H1 (cell line): ENCODE data around the gene FAM43B. TPM values are rescaled to one million over a fixed set of nuclear protein-coding genes. Genes with fewer than 3 reads are reported as not detected.

Experiments
- CTCF ChIA-PET: fragments of 300-600 bp; sonication (Branson Sonifier 250); formaldehyde crosslinking; loops from one replicate; lab custom pipeline; 2021; ENCODE audit not compliant: partially characterized antibody; lab: Charles Lee
- POLR2A ChIA-PET: fragments of 300-600 bp; sonication (Branson Sonifier 250); formaldehyde crosslinking; loops from one replicate; lab custom pipeline; 2021; ENCODE audit warnings: inconsistent platforms; ENCODE audit not compliant: partially characterized antibody; lab: Charles Lee
- DNase-seq, 2 experiments: peaks; one replicate each; pipeline versions ENCODE4 v3.0.0 to v3.0.0-alpha.2; 2010 to 2022; ENCODE audit warnings: low spot score in 2 of 2, low read depth in 1 of 2, mixed read lengths in 1 of 2
- FAIRE-seq: peaks from 2 replicates; lab custom pipeline; 2011; peaks lifted over from hg19 to GRCh38; lab: Jason Lieb, UNC
- H2AFZ ChIP-seq: 2 replicates; pipeline ENCODE4 v1.8.1; 2012; ENCODE audit warnings: low read length, inconsistent platforms
- H2AK5ac ChIP-seq: 2 replicates; pipeline ENCODE4 v1.6.1; 2013; ENCODE audit warnings: low read depth, low read length
- H2BK120ac ChIP-seq: replicated peaks from 2 replicates; pipeline ENCODE3; 2013; ENCODE audit warnings: low read depth, low read length, inconsistent platforms
- H2BK12ac ChIP-seq: 2 replicates; pipeline ENCODE4 v1.6.1; 2013; ENCODE audit warnings: low read depth, low read length
- H2BK15ac ChIP-seq: 2 replicates; pipeline ENCODE4 v1.6.1; 2013; ENCODE audit warnings: low read length
- H2BK20ac ChIP-seq: 2 replicates; pipeline ENCODE4 v1.6.1; 2013; ENCODE audit warnings: low read length
- H2BK5ac ChIP-seq: 2 replicates; pipeline ENCODE4 v1.6.1; 2013; ENCODE audit warnings: low read depth, low read length
- H3K14ac ChIP-seq: 2 replicates; pipeline ENCODE4 v1.6.1; 2013; ENCODE audit warnings: inconsistent platforms; ENCODE audit not compliant: insufficient read length
- H3K18ac ChIP-seq: 2 replicates; pipeline ENCODE4 v1.6.1; 2013; ENCODE audit warnings: low read length; ENCODE audit errors: extremely low read depth
- H3K23ac ChIP-seq: 2 replicates; pipeline ENCODE4 v1.6.1; 2013; ENCODE audit warnings: inconsistent platforms; ENCODE audit not compliant: insufficient read length
- H3K23me2 ChIP-seq: 2 replicates; pipeline ENCODE4 v1.6.1; 2013; ENCODE audit warnings: low read depth, low read length
- H3K27ac ChIP-seq: 2 replicates; pipeline ENCODE4 v1.6.1; 2011; ENCODE audit warnings: low read depth, low read length, inconsistent platforms
- H3K27me3 ChIP-seq, 4 experiments: replicated peaks in 1 of 4; 1 replicate in 1 of 4; 2 replicates in 3 of 4; pipeline versions ENCODE4 v1.6.1 to v1.8.1; 2011 to 2013; ENCODE audit warnings: low read length in 3 of 4, mild to moderate bottlenecking in 3 of 4, inconsistent platforms in 2 of 4, mixed read lengths in 2 of 4, moderate library complexity in 1 of 4; ENCODE audit not compliant: control insufficient read depth in 3 of 4, insufficient read depth in 3 of 4; ENCODE audit errors: extremely low read depth in 1 of 4
- H3K36me3 ChIP-seq, 4 experiments: 2 replicates each; pipeline versions ENCODE4 v1.6.1 to v1.8.1; 2011 to 2013; ENCODE audit warnings: mild to moderate bottlenecking in 4 of 4, low read length in 3 of 4, moderate library complexity in 2 of 4, control low read depth in 1 of 4, inconsistent platforms in 1 of 4; ENCODE audit not compliant: insufficient read depth in 4 of 4, control insufficient read depth in 2 of 4
- H3K4ac ChIP-seq: replicated peaks from 2 replicates; pipeline ENCODE3; 2013; ENCODE audit warnings: low read length, low read depth, mixed read lengths, inconsistent platforms; ENCODE audit not compliant: insufficient read length
- H3K4me1 ChIP-seq, 4 experiments: replicated peaks in 1 of 4; 1 replicate in 1 of 4; 2 replicates in 3 of 4; pipeline versions ENCODE4 v1.6.1 to v1.8.1; 2011 to 2013; ENCODE audit warnings: low read length in 3 of 4, inconsistent platforms in 2 of 4, mixed read lengths in 1 of 4; ENCODE audit not compliant: insufficient read depth in 4 of 4, control insufficient read depth in 3 of 4
- H3K4me2 ChIP-seq, 2 experiments: 2 replicates each; pipeline versions ENCODE4 v1.6.1 to v1.8.1; 2011 to 2013; ENCODE audit warnings: low read depth in 2 of 2, low read length in 2 of 2, control low read depth in 1 of 2, inconsistent platforms in 1 of 2, mild to moderate bottlenecking in 1 of 2; ENCODE audit not compliant: insufficient read depth in 1 of 2
- H3K4me3 ChIP-seq, 4 experiments: fragments of 200-600, 300-600 bp in 1 of 4; sonication (generic), shearing (Covaris generic), sonication (Bioruptor Twin) in 1 of 4; 2 replicates each; pipeline versions ENCODE4 v1.5.1 to v1.8.1; 2011 to 2016; ENCODE audit warnings: low read length in 4 of 4, low read depth in 3 of 4, control low read depth in 2 of 4, inconsistent platforms in 2 of 4, mild to moderate bottlenecking in 2 of 4, mixed read lengths in 1 of 4, moderate library complexity in 1 of 4; ENCODE audit not compliant: insufficient read depth in 2 of 4; ENCODE audit errors: extremely low read depth in 1 of 4
- H3K56ac ChIP-seq: replicated peaks from 2 replicates; pipeline ENCODE3; 2013; ENCODE audit warnings: low read depth, mild to moderate bottlenecking, mixed read lengths, low read length, inconsistent platforms; ENCODE audit not compliant: insufficient read length
- H3K79me1 ChIP-seq: 2 replicates; pipeline ENCODE4 v1.6.1; 2013; ENCODE audit warnings: low read depth, low read length, control low read depth
- H3K79me2 ChIP-seq, 2 experiments: 2 replicates each; pipeline versions ENCODE4 v1.6.1 to v1.8.1; 2012 to 2013; ENCODE audit warnings: low read length in 2 of 2, mild to moderate bottlenecking in 2 of 2, inconsistent platforms in 1 of 2; ENCODE audit not compliant: insufficient read depth in 2 of 2, control insufficient read depth in 1 of 2
- H3K9ac ChIP-seq, 4 experiments: replicated peaks in 1 of 4; 1 replicate in 1 of 4; 2 replicates in 3 of 4; pipeline versions ENCODE4 v1.6.1 to v1.8.1; 2011 to 2013; ENCODE audit warnings: low read depth in 3 of 4, low read length in 3 of 4, control low read depth in 2 of 4, mild to moderate bottlenecking in 2 of 4, moderate library complexity in 2 of 4, inconsistent platforms in 1 of 4; ENCODE audit errors: extremely low read depth in 1 of 4
- H3K9me3 ChIP-seq, 2 experiments: 2 replicates each; pipeline versions ENCODE4 v1.6.1 to v1.8.1; 2012 to 2013; ENCODE audit warnings: mild to moderate bottlenecking in 2 of 2, moderate library complexity in 2 of 2, control low read depth in 1 of 2, inconsistent platforms in 1 of 2, low read depth in 1 of 2, low read length in 1 of 2, mixed read lengths in 1 of 2; ENCODE audit not compliant: insufficient read depth in 2 of 2
- H4K20me1 ChIP-seq, 2 experiments: replicated peaks in 1 of 2; 2 replicates each; pipeline versions ENCODE3 to v1.8.1; 2011 to 2013; ENCODE audit warnings: inconsistent platforms in 2 of 2, low read length in 2 of 2, mild to moderate bottlenecking in 1 of 2; ENCODE audit not compliant: insufficient read depth in 2 of 2, control insufficient read depth in 1 of 2
- H4K5ac ChIP-seq: 2 replicates; pipeline ENCODE4 v1.6.1; 2013; ENCODE audit warnings: low read length, low read depth, mixed read lengths, inconsistent platforms; ENCODE audit not compliant: insufficient read length
- H4K8ac ChIP-seq: 2 replicates; pipeline ENCODE4 v1.8.0; 2013; ENCODE audit warnings: mild to moderate bottlenecking, moderate library complexity, low read length, inconsistent platforms; ENCODE audit not compliant: insufficient read depth; ENCODE audit errors: extremely low read depth
- H4K91ac ChIP-seq: replicated peaks from 2 replicates; pipeline ENCODE3; 2013; ENCODE audit warnings: low read length, mixed read lengths, inconsistent platforms; ENCODE audit not compliant: insufficient read length
- BCL11A ChIP-seq, 2 experiments: IDR thresholded peaks; one replicate each; pipeline ENCODE4 v1.6.1; 2011; ENCODE audit warnings: low read depth in 2 of 2, low read length in 2 of 2, mild to moderate bottlenecking in 2 of 2
- BRCA1 ChIP-seq: IDR thresholded peaks from 2 replicates; pipeline ENCODE4 v1.6.1; 2012; ENCODE audit warnings: low read depth, low read length, improper control_type of control experiment
- CBX5 ChIP-seq: fragments of 300-800, 300-1000 bp; sonication (generic); IDR thresholded peaks from 2 replicates; pipeline ENCODE4 v1.7.1; 2016; ENCODE audit warnings: antibody characterized with exemption, low read length, low read depth
- EP300 ChIP-seq, 2 experiments: IDR thresholded peaks; 1 replicate in 1 of 2; 2 replicates in 1 of 2; pipeline ENCODE4 v1.6.1; 2011 to 2012; ENCODE audit warnings: low read depth in 2 of 2, low read length in 2 of 2, mild to moderate bottlenecking in 2 of 2, borderline replicate concordance in 1 of 2, inconsistent platforms in 1 of 2, moderate library complexity in 1 of 2
- EZH2 ChIP-seq: fragments of 200-600 bp; sonication (generic); IDR thresholded peaks from 2 replicates; pipeline ENCODE4 v1.7.1; 2012; ENCODE audit warnings: low read depth, mild to moderate bottlenecking, moderate library complexity, low read length, inconsistent platforms; ENCODE audit not compliant: severe bottlenecking
- GTF2F1 ChIP-seq: IDR thresholded peaks from 2 replicates; pipeline ENCODE4 v1.6.1; 2012; ENCODE audit warnings: low read depth, low read length, improper control_type of control experiment, borderline replicate concordance
- SIN3A ChIP-seq, 2 experiments: IDR thresholded peaks in 1 of 2; conservative IDR thresholded peaks in 1 of 2; 2 replicates each; pipeline ENCODE4 v1.6.1; 2011 to 2012; ENCODE audit warnings: low read length in 2 of 2, improper control_type of control experiment in 1 of 2, low read depth in 1 of 2, mild to moderate bottlenecking in 1 of 2
- SRF ChIP-seq: IDR thresholded peaks from 2 replicates; pipeline ENCODE4 v1.6.1; 2011; ENCODE audit warnings: mild to moderate bottlenecking, low read depth, low read length, moderate library complexity
- WGBS, 2 experiments: shearing (Covaris generic) in 1 of 2; methylation state at CpG; one replicate each; pipeline versions ENCODE4 v1.1.6 to v1.1.7; 2013 to 2015; ENCODE audit warnings: low lambda C conversion rate in 2 of 2, mixed read lengths in 2 of 2, inconsistent platforms in 1 of 2, low coverage in 1 of 2, missing lambda C conversion rate in 1 of 2; ENCODE audit not compliant: insufficient replicate concordance in 2 of 2, insufficient coverage in 1 of 2, insufficient read length in 1 of 2; ENCODE audit errors: extremely low coverage in 1 of 2, missing lambda C conversion rate in 1 of 2; 5-methylcytosine and 5-hydroxymethylcytosine counted together
- polyA plus RNA-seq, 7 experiments: library from polyadenylated mRNA; depleted of rRNA in 3 of 7; stranded (reverse) in 5 of 7; unstranded in 2 of 7; fragments of >200 nt in 5 of 7; fragments of 200-250 nt in 2 of 7; gene quantifications; 1 replicate in 5 of 7; 2 replicates in 1 of 7; 4 replicates in 1 of 7; pipeline versions ENCODE4 v1.2.1 to v1.2.3, GENCODE V29; 2011 to 2013; ENCODE audit warnings: missing spikeins in 2 of 7, mixed read lengths in 2 of 7
- total RNA-seq: library from RNA; stranded (reverse); fragmentation: NEBNext Ultra II Directional; extraction: Animal tissue kit (Norgen Biotek cat#: 25700); gene quantifications from 2 replicates; pipeline ENCODE4 v1.2.1, GENCODE V29; 2021
- TF ChIP-seq, protein P1 (sequence below): IDR thresholded peaks from 2 replicates; pipeline ENCODE4 v1.6.1; 2012; ENCODE audit warnings: inconsistent platforms

The FAM43B gene
- total and polyA plus RNA-seq, 2 of the 8 experiments (the other 6 are each of a cell fraction or from before 2014, with no cell fraction given): 0.88 to 2.2 TPM

GRCh38 chr1:20575541-20576336, 23.4 kb downstream of the FAM43B start:
- Histone ChIP-seq H3K4me1 (peaks cover 0 to 2% (median 0%) of the 10 kb centered on the region in 4 experiments; a peak in 2 of 7 replicates), H3K4me3 (no peak overlapping the region), H3K79me2 (no peaks in the 10 kb centered on the region), H2AK5ac (no peak overlapping the region), H3K79me1 (no peaks in the 10 kb centered on the region), H3K23ac (no peak overlapping the region), H3K4ac (no peak overlapping the region), H3K9me3 (peaks cover 3 to 4% of the 10 kb centered on the region in 2 experiments; a peak in 1 of 4 replicates), H3K18ac (peak overlapping the region; percentile 51; the same call in 1 of the 2 replicates), H4K20me1 (no peaks in the 10 kb centered on the region), H3K23me2 (no peaks in the 10 kb centered on the region), H2BK15ac (no peak overlapping the region), H4K8ac (no peak overlapping the region), H3K27me3 (peaks cover 0 to 6% (median 0%) of the 10 kb centered on the region in 4 experiments; a peak in 1 of 7 replicates), H2BK5ac (peak overlapping the region; percentile 53; the same call in 1 of the 2 replicates), H2BK120ac (peak overlapping the region; percentile 40), H2AFZ (peak overlapping the region; percentile 59; the same call in 1 of the 2 replicates), H2BK20ac (no peak overlapping the region; the same call in 1 of the 2 replicates), H3K9ac (no peak overlapping the region), H3K36me3 (no peaks in the 10 kb centered on the region), H3K27ac (no peak overlapping the region), H4K5ac (peak overlapping the region; percentile 60), H3K4me2 (no peak overlapping the region), H4K91ac (peak overlapping the region; percentile 52), H3K56ac (no peak overlapping the region), H2BK12ac (no peak overlapping the region), H3K14ac (no peak overlapping the region)
- ChIA-PET POLR2A (interaction anchor here (0.7 to 2.3 kb wide), 4 partner anchors 58 to 66 kb away, joined by 3 to 13 read pairs (median 4); partner anchors contain the start of gene PINK1), CTCF (interaction anchor here (0.7 to 7.5 kb wide), 31 partner anchors 10 to 1564 kb away, joined by 3 to 85 read pairs (median 6); partner anchors contain the start of genes CDA, FAM43B and PINK1)
- 81% methylated on average over 9 of the region's 10 CpGs; no CpG with 5 or more reads in 1 of the 2 experiments for WGBS, 2 experiments
- no peak for DNase-seq
- FAIRE-seq: no peak
- TF ChIP-seq BCL11A (IDR thresholded peaks at IDR 0.05; ENCODE audit: low read depth in 2 of 2, low read length in 2 of 2): no peak
- TF ChIP-seq GTF2F1: no peak
- TF ChIP-seq EP300 (IDR thresholded peaks at IDR 0.05; ENCODE audit: borderline replicate concordance in 1 of 2, low read depth in 2 of 2, low read length in 2 of 2): no peak
- no peak for TF ChIP-seq BRCA1
- TF ChIP-seq SIN3A (conservative IDR thresholded peaks at IDR 0.05 in 1 of 2, IDR thresholded peaks at IDR 0.05 in 1 of 2; ENCODE audit: low read depth in 1 of 2, low read length in 2 of 2): no peak
- TF ChIP-seq CBX5: no peak
- TF ChIP-seq, protein P1, sequence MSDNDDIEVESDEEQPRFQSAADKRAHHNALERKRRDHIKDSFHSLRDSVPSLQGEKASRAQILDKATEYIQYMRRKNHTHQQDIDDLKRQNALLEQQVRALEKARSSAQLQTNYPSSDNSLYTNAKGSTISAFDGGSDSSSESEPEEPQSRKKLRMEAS: no peak
- no peak for TF ChIP-seq SRF
- no peak for TF ChIP-seq EZH2
